ENCODE results near the gene KRT83. TPM values are rescaled to one million over a fixed set of nuclear protein-coding genes. Genes with fewer than 3 reads are reported as not detected.
A peak's percentile ranks its signal among the peaks of the same experiment; 100 is the strongest.

KRT83 gene
- total RNA-seq, 6 experiments from 2014 or later, result not detected

DNA sequence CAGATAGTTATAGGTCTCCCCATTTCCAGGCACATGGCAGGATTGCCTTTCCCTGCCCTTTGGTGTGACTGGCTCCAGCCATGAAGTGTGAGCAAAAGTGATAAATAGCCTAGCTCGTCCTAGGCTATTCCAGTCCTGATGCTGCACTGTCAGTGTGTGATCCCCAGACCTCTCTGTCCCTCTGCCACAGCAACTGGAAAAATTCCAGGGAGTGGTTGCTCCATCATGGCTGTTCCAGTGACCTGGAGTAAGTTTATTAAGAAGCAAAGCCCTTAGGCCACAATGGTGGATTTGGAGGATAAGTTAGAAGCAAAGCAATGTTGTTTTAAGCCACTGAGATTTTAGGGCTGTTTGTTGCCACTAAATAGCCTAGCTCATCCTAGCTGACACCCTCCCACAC is 9.8 kb upstream of the KRT83 start:
- DNase-seq, result no peak
- no peak for TF ChIP-seq CTCF (IDR thresholded peaks at IDR 0.05)
- Mint-ChIP-seq H3K9me3 (peaks cover 4% of the 10 kb centered on the region; the same call in 1 of the 2 replicates), H3K36me3 (ENCODE audit: low read depth) (no peaks in the 10 kb centered on the region), H3K27me3 (ENCODE audit: insufficient read depth) (peaks cover 25% of the 10 kb centered on the region), H3K4me3 (no peak overlapping the region), H3K4me1 (ENCODE audit: low read depth) (peaks cover 10% of the 10 kb centered on the region), H3K27ac (no peak overlapping the region)

- TF ChIP-seq CTCF (IDR thresholded peaks at IDR 0.05), result peak; percentile 17; the same call in 1 of the 2 replicates
- Mint-ChIP-seq H3K27me3 (ENCODE audit: insufficient read depth) (peaks cover 23% of the 10 kb centered on the region), H3K9me3 (no peaks in the 10 kb centered on the region), H3K4me3 (no peak overlapping the region; the same call in 1 of the 2 replicates), H3K4me1 (ENCODE audit: low read depth) (peaks cover 10% of the 10 kb centered on the region), H3K27ac (no peak overlapping the region), H3K36me3 (ENCODE audit: low read depth) (no peaks in the 10 kb centered on the region)
- DNase-seq, result no peak
Observed at GRCh38 chr12:52327830-52328500, 6.8 kb upstream of the KRT83 start.

- Mint-ChIP-seq H3K27me3 (ENCODE audit: insufficient read depth) (peaks cover 28% of the 10 kb centered on the region), H3K36me3 (ENCODE audit: low read depth) (no peaks in the 10 kb centered on the region), H3K9me3 (no peaks in the 10 kb centered on the region), H3K4me3 (no peak overlapping the region; the same call in 1 of the 2 replicates), H3K4me1 (ENCODE audit: low read depth) (peaks cover 10% of the 10 kb centered on the region), H3K27ac (no peak overlapping the region)
- DNase-seq, result peak; percentile 95
- TF ChIP-seq CTCF (IDR thresholded peaks at IDR 0.05), result peak; percentile 93
Observed at GRCh38 chr12:52327052-52327829, 6.0 kb upstream of the KRT83 start.

- H3K27ac Mint-ChIP-seq, result no peak overlapping the region
- no peak overlapping the region for H3K4me3 Mint-ChIP-seq
- no peaks in the 10 kb centered on the region for H3K9me3 Mint-ChIP-seq
- peaks cover 10% of the 10 kb centered on the region for H3K4me1 Mint-ChIP-seq (ENCODE audit: low read depth)
- H3K27me3 Mint-ChIP-seq (ENCODE audit: insufficient read depth), result peaks cover 29% of the 10 kb centered on the region
- no peak for DNase-seq
- TF ChIP-seq CTCF (IDR thresholded peaks at IDR 0.05), result no peak
- H3K36me3 Mint-ChIP-seq (ENCODE audit: low read depth), result no peaks in the 10 kb centered on the region
Observed at GRCh38 chr12:52324153-52324444, 2.9 kb upstream of the KRT83 start.

DNA sequence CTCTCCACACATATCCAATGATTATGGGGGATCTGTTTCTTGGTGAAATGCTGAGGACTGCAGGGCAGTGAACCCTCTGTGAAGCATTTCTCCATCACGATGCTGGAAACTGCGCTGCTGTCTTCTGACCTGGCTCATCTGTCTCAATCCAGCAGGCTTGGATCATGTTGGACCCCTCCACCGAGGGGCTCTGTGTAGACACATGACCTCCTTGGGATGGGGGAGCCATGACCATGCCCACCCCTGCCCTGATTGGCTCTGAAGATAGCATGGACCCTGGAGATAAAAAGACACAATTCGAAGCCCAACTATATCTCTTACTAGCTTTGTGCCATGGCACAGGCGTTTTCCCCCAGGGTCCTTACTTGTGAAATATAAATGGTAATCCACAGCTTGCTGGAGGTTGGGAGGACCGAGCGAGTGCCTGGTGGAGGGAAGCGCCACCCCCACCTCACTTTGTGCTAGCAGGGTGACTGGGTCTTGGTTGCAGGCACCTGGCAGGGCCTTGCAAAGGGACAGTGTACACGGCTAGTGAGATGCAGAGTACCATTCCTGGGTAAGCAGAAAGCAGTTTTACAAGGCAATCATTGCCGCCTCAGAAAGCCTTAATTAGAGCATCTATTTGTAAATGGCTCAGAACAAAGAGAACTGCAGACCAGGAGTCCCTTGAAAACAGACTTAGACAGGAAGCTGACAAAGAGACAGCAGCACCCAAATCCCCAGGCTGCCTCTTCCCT is 2.4 kb upstream of the KRT83 start:
- no peak overlapping the region for H3K4me3 Mint-ChIP-seq

More for the DNA sequence above, 2.4 kb upstream of the KRT83 start:
- DNase-seq, result no peak
- Mint-ChIP-seq H3K27me3 (ENCODE audit: insufficient read depth) (peaks cover 34% of the 10 kb centered on the region), H3K4me1 (ENCODE audit: low read depth) (peaks cover 10% of the 10 kb centered on the region), H3K9me3 (no peaks in the 10 kb centered on the region), H3K27ac (no peak overlapping the region), H3K36me3 (ENCODE audit: low read depth) (no peaks in the 10 kb centered on the region)
- no peak for TF ChIP-seq CTCF (IDR thresholded peaks at IDR 0.05)
